HG03108 (cell line): Measurements from ENCODE around the gene PPP2R3C.
A peak's percentile ranks its signal among the peaks of the same experiment; 100 is the strongest.
"Not testable (repeated sequence)": the region's sequence is repeated elsewhere in the genome, so short reads cannot be mapped to it uniquely, and the experiment has no call there.

Source experiments
- ATAC-seq: cut with Tn5 transposase; IDR thresholded peaks from one replicate; pipeline ENCODE4 v1.9.1; 2021; ENCODE audit warnings: moderate library complexity; ENCODE audit not compliant: unreplicated experiment

Gene PPP2R3C

GRCh38 chr14:35121887-35122695 is at the start of gene PPP2R3C, which contains the start of gene PRORP:
TSS of gene PPP2R3C (minus strand) at chr14:35121990. CDS start at chr14:35121959, 31 bp downstream.
TSS of gene PRORP (plus strand) at chr14:35122552. CDS start at chr14:35123246, 694 bp downstream.
- ATAC-seq: peak; percentile 86

GRCh38 chr14:35167496-35167895 is 45.7 kb upstream of the PPP2R3C start:
- ATAC-seq: no peak

GRCh38 chr14:35164849-35165248 is 43.1 kb upstream of the PPP2R3C start:
- no peak for ATAC-seq

GRCh38 chr14:35163384-35163783 is 41.6 kb upstream of the PPP2R3C start:
- ATAC-seq: no peak

- ATAC-seq: no peak
Measured at GRCh38 chr14:35161231-35161630, 39.4 kb upstream of the PPP2R3C start.

- ATAC-seq: no peak
Measured at GRCh38 chr14:35159742-35160409, 38.1 kb upstream of the PPP2R3C start.

- ATAC-seq: no peak
Measured at GRCh38 chr14:35158951-35159653, 37.3 kb upstream of the PPP2R3C start.

- ATAC-seq: no peak
Measured at GRCh38 chr14:35158491-35158890, 36.7 kb upstream of the PPP2R3C start.

- ATAC-seq: no peak
Measured at GRCh38 chr14:35155962-35156361, 34.2 kb upstream of the PPP2R3C start.

- no peak for ATAC-seq
Measured at GRCh38 chr14:35154016-35154415, 32.2 kb upstream of the PPP2R3C start.

- ATAC-seq: not testable (repeated sequence)
Measured at GRCh38 chr14:35152531-35152930, 30.7 kb upstream of the PPP2R3C start.

- no peak for ATAC-seq
Measured at GRCh38 chr14:35149239-35149638, 27.4 kb upstream of the PPP2R3C start.

- no peak for ATAC-seq
Measured at GRCh38 chr14:35147711-35148110, 25.9 kb upstream of the PPP2R3C start.

- ATAC-seq: no peak
Measured at GRCh38 chr14:35147186-35147585, 25.4 kb upstream of the PPP2R3C start.

GRCh38 chr14:35146711-35147149 is 24.9 kb upstream of the PPP2R3C start:
- ATAC-seq: no peak

- ATAC-seq: no peak
Measured at GRCh38 chr14:35144029-35144428, 22.2 kb upstream of the PPP2R3C start.

- ATAC-seq: no peak
Measured at GRCh38 chr14:35140718-35141581, 19.2 kb upstream of the PPP2R3C start.

- no peak for ATAC-seq
Measured at GRCh38 chr14:35138585-35138984, 16.8 kb upstream of the PPP2R3C start.

GRCh38 chr14:35134329-35135123 is 12.7 kb upstream of the PPP2R3C start:
- ATAC-seq: no peak
